ENCODE data around the gene PLA2G4A. TPM values are rescaled to one million over a fixed set of nuclear protein-coding genes. Genes with fewer than 3 reads are reported as not detected.

PLA2G4A gene
- total RNA-seq (10 to 100 TPM in 3 of 7 donors, 1 to 10 TPM in 4; 3.9 to 19.0 (median 9.9) TPM), polyA plus RNA-seq (1 to 10 TPM; 1.7 to 5.7 TPM)
- long read RNA-seq, donor 1, partial matches to known transcripts: 2 of 6 reads
- long read RNA-seq, donor 1, other reads (novel, unspliced or antisense): 1 of 6 reads
- long read RNA-seq, donor 2: 0 reads
- long read RNA-seq, donor 3, transcript PLA2G4A-201 (18 exons, 2,875 nt): major isoform, 14 of 22 reads
- long read RNA-seq, donor 3, partial matches to known transcripts: 1 of 22 reads
- long read RNA-seq, donor 3, other reads (novel, unspliced or antisense): 7 of 22 reads

- Histone ChIP-seq H3K36me3 (no peaks in the 10 kb centered on the region), H3K4me1 (ENCODE audit: insufficient read depth) (no peaks in the 10 kb centered on the region), H3K27ac (peak within 1 kb of the TSS; percentile 36 to 58), H3K4me3 (peak within 1 kb of the TSS; percentile 42), H3K9me3 (no peaks in the 10 kb centered on the region), H3K27me3 (no peaks in the 10 kb centered on the region)
- intact Hi-C loops (cut with DNase I): no loop called here
- WGBS, 3 donors: 0 to 4% (median 1%) methylated on average over 17 of the region's 17 CpGs
- peak; percentile 19 to 49 (median 21) for DNase-seq
- TF ChIP-seq POLR2A (IDR thresholded peaks at IDR 0.05): no peak
- no peak for TF ChIP-seq EP300 (IDR thresholded peaks at IDR 0.05)
- TF ChIP-seq, protein P1, sequence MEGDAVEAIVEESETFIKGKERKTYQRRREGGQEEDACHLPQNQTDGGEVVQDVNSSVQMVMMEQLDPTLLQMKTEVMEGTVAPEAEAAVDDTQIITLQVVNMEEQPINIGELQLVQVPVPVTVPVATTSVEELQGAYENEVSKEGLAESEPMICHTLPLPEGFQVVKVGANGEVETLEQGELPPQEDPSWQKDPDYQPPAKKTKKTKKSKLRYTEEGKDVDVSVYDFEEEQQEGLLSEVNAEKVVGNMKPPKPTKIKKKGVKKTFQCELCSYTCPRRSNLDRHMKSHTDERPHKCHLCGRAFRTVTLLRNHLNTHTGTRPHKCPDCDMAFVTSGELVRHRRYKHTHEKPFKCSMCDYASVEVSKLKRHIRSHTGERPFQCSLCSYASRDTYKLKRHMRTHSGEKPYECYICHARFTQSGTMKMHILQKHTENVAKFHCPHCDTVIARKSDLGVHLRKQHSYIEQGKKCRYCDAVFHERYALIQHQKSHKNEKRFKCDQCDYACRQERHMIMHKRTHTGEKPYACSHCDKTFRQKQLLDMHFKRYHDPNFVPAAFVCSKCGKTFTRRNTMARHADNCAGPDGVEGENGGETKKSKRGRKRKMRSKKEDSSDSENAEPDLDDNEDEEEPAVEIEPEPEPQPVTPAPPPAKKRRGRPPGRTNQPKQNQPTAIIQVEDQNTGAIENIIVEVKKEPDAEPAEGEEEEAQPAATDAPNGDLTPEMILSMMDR (IDR thresholded peaks at IDR 0.05): no peak
Measured at GRCh38 chr1:186828611-186829454, at the start of gene PLA2G4A. TSS of gene PLA2G4A (plus strand) at chr1:186828949. CDS start at chr1:186854355, 25,406 bp downstream.

GRCh38 chr1:186780076-186780475 lies 48.7 kb upstream of the PLA2G4A start:
- intact Hi-C loops (cut with DNase I): no loop called here
- Histone ChIP-seq H3K9me3 (no peaks in the 10 kb centered on the region), H3K36me3 (no peaks in the 10 kb centered on the region), H3K27me3 (no peaks in the 10 kb centered on the region), H3K4me1 (ENCODE audit: insufficient read depth) (no peaks in the 10 kb centered on the region), H3K27ac (no peak overlapping the region), H3K4me3 (no peak overlapping the region)
- TF ChIP-seq POLR2A (IDR thresholded peaks at IDR 0.05) (no peak), EP300 (IDR thresholded peaks at IDR 0.05) (no peak)
- TF ChIP-seq, protein P1 (IDR thresholded peaks at IDR 0.05): no peak
- DNase-seq: no peak

- intact Hi-C loops (cut with DNase I): no loop called here
- no peaks in the 10 kb centered on the region for H3K27me3 ChIP-seq
- peak in 1 of 5 donors; percentile 17 for DNase-seq
- TF ChIP-seq POLR2A (IDR thresholded peaks at IDR 0.05) (no peak), EP300 (IDR thresholded peaks at IDR 0.05) (no peak)
- TF ChIP-seq, protein P1 (IDR thresholded peaks at IDR 0.05): no peak
- no peaks in the 10 kb centered on the region for H3K36me3 ChIP-seq
- no peaks in the 10 kb centered on the region for H3K9me3 ChIP-seq
- no peak overlapping the region for H3K4me3 ChIP-seq
- H3K4me1 ChIP-seq (ENCODE audit: insufficient read depth): no peaks in the 10 kb centered on the region
- 76 to 90% (median 87%) methylated on average over 6 of the region's 6 CpGs for WGBS, 3 donors
- no peak overlapping the region for H3K27ac ChIP-seq
Measured at GRCh38 chr1:186781730-186782129, 47.0 kb upstream of the PLA2G4A start.

DNA sequence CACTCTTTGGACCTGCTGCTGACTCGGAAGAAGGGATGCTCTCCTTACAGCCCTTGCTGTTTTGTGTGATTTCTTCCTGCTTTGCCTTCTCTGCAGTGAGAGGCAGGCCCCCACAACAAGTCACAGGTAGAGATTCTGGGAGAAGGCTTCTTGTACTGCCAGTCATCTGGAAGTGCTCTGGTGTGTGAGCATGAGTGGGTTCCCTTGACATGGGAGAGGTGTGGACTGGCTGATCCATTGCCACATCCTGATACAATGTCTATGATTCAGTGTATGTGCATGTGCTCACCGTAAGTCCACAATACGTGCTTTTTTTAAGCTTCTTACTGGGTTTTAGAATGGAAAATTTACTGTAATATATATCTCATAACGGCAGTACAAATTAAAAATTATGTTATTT lies 46.0 kb upstream of the PLA2G4A start:
- intact Hi-C loops (cut with DNase I): no loop called here
- DNase-seq: no peak
- H3K9me3 ChIP-seq: no peaks in the 10 kb centered on the region
- H3K27ac ChIP-seq: no peak overlapping the region
- H3K4me3 ChIP-seq: no peak overlapping the region
- no peaks in the 10 kb centered on the region for H3K4me1 ChIP-seq (ENCODE audit: insufficient read depth)
- no peaks in the 10 kb centered on the region for H3K36me3 ChIP-seq
- TF ChIP-seq, protein P1 (IDR thresholded peaks at IDR 0.05): no peak
- TF ChIP-seq POLR2A (IDR thresholded peaks at IDR 0.05): no peak
- no peak for TF ChIP-seq EP300 (IDR thresholded peaks at IDR 0.05)
- 81 to 87% (median 87%) methylated on average over 4 of the region's 4 CpGs for WGBS, 3 donors
- H3K27me3 ChIP-seq: no peaks in the 10 kb centered on the region
